Esophagus squamous epithelium (tissue), 4 donors: ENCODE measurements around the gene ASCL5.

Source experiments
- CTCF ChIP-seq, 6 experiments: fragments of 450-650 bp in 4 of 6; fragments of 200-600 bp in 2 of 6; sonication (generic) in 2 of 6; IDR thresholded peaks; one replicate each; pipeline ENCODE4 v1.5.1; 2016 to 2019; ENCODE audit warnings: antibody characterized with exemption in 6 of 6, mild to moderate bottlenecking in 4 of 6, moderate library complexity in 4 of 6
- POLR2A ChIP-seq, 4 donors: fragments of 450-650 bp; IDR thresholded peaks; one replicate each; pipeline ENCODE4 v1.6.1; 2017; ENCODE audit warnings: antibody characterized with exemption in 4 of 4, mild to moderate bottlenecking in 4 of 4, moderate library complexity in 3 of 4

- TF ChIP-seq CTCF (IDR thresholded peaks at IDR 0.05) (no peak), POLR2A (IDR thresholded peaks at IDR 0.05) (no peak)
Measured at GRCh38 chr1:201108614-201109013, 18.4 kb downstream of the ASCL5 start.
